Activated B cell treated with CpG ODN at 0.5 μM for 24 hours (primary cell): Measurements from ENCODE around the gene IKZF1. TPM values are rescaled to one million over a fixed set of nuclear protein-coding genes. Genes with fewer than 3 reads are reported as not detected.

Experiments used
- ATAC-seq: fragments of 200-7000 bp; cut with Tn5 transposase; one replicate; pipeline ENCODE4 v1.10.0; 2021; ENCODE audit warnings: low read depth, mild to moderate bottlenecking, moderate library complexity
- CTCF ChIA-PET: fragments of 350-600 bp; sonication (Branson Sonifier 250); formaldehyde crosslinking; loops from one replicate; lab custom pipeline; 2021; ENCODE audit warnings: antibody characterized with exemption; lab: Charles Lee
- POLR2A ChIA-PET: fragments of 350-600 bp; sonication (Branson Sonifier 250); formaldehyde crosslinking; loops from one replicate; lab custom pipeline; 2021; ENCODE audit warnings: antibody characterized with exemption; lab: Charles Lee
- DNase-seq: peaks from one replicate; pipeline ENCODE4 v3.0.0; 2022
- H3K27ac Mint-ChIP-seq: one replicate; pipeline ENCODE4 v1.8.0; 2020; ENCODE audit warnings: mixed read lengths
- H3K27me3 Mint-ChIP-seq: one replicate; pipeline ENCODE4 v1.8.0; 2021; ENCODE audit warnings: mixed read lengths
- H3K36me3 Mint-ChIP-seq: one replicate; pipeline ENCODE4 v1.8.0; 2021; ENCODE audit warnings: low read depth, mixed read lengths
- H3K4me1 Mint-ChIP-seq: one replicate; pipeline ENCODE4 v1.8.0; 2021; ENCODE audit warnings: mixed read lengths
- H3K4me3 Mint-ChIP-seq: one replicate; pipeline ENCODE4 v1.8.0; 2020; ENCODE audit warnings: mild to moderate bottlenecking, mixed read lengths
- H3K9me3 Mint-ChIP-seq: one replicate; pipeline ENCODE4 v1.8.0; 2020; ENCODE audit warnings: mixed read lengths
- intact Hi-C: fragments of 100-400 bp; cut with micrococcal nuclease; formaldehyde crosslinking; loops from one replicate; pipeline ENCODE4 v1.15.1; 2024
- total RNA-seq: library from RNA; stranded (reverse); gene quantifications from 2 replicates; pipeline ENCODE4 v1.2.3, GENCODE V29; 2022
- TF ChIP-seq, protein P1 (sequence below): fragments of 200-600 bp; IDR thresholded peaks from one replicate; pipeline ENCODE4 v1.8.0; 2022; ENCODE audit warnings: antibody characterized with exemption, mild to moderate bottlenecking

Gene IKZF1
- total RNA-seq, 1 donor from 2014 or later = 325 TPM

DNA sequence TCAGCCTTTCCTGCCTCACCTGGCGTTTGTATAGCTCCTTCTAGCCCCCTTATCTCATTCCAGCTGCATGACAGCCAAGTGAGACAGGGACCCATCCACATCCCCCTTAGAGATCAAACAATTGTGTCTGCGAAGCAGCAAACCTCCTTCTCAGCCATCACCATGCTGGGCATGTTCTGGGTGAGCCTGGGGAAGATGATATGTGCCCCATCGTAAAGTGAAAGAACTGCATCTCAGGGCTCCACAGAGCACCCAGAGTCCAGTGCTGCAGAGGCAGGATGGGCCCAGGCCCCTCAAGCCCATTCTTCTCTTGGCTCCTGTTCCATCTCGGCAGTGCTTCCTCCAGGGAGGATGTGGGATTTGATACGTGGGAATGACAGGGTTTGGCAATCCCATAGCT lies 102.4 kb downstream of the IKZF1 start:
- ChIA-PET CTCF (interaction anchor here (1.4 to 1.9 kb wide), 2 partner anchors 11 to 202 kb away, joined by 4 to 7 read pairs; no protein-coding TSS in a partner anchor), POLR2A (interaction anchor here (0.6 to 2.5 kb wide), 6 partner anchors 9 to 68 kb away, joined by 3 to 17 read pairs (median 4); no protein-coding TSS in a partner anchor)
- H3K27ac Mint-ChIP-seq = peak overlapping the region; percentile 94
- peaks cover 100% of the 10 kb centered on the region for H3K4me1 Mint-ChIP-seq
- DNase-seq (no peak), ATAC-seq (no peak)
- peak overlapping the region; percentile 36 for H3K4me3 Mint-ChIP-seq
- H3K9me3 Mint-ChIP-seq = no peaks in the 10 kb centered on the region
- peaks cover 33% of the 10 kb centered on the region for H3K36me3 Mint-ChIP-seq
- intact Hi-C loops = loop anchor here (1.0 kb wide), 1 partner anchor 9 kb away; no protein-coding TSS in a partner anchor
- TF ChIP-seq, protein P1, sequence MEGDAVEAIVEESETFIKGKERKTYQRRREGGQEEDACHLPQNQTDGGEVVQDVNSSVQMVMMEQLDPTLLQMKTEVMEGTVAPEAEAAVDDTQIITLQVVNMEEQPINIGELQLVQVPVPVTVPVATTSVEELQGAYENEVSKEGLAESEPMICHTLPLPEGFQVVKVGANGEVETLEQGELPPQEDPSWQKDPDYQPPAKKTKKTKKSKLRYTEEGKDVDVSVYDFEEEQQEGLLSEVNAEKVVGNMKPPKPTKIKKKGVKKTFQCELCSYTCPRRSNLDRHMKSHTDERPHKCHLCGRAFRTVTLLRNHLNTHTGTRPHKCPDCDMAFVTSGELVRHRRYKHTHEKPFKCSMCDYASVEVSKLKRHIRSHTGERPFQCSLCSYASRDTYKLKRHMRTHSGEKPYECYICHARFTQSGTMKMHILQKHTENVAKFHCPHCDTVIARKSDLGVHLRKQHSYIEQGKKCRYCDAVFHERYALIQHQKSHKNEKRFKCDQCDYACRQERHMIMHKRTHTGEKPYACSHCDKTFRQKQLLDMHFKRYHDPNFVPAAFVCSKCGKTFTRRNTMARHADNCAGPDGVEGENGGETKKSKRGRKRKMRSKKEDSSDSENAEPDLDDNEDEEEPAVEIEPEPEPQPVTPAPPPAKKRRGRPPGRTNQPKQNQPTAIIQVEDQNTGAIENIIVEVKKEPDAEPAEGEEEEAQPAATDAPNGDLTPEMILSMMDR = no peak
- H3K27me3 Mint-ChIP-seq = no peaks in the 10 kb centered on the region

DNA sequence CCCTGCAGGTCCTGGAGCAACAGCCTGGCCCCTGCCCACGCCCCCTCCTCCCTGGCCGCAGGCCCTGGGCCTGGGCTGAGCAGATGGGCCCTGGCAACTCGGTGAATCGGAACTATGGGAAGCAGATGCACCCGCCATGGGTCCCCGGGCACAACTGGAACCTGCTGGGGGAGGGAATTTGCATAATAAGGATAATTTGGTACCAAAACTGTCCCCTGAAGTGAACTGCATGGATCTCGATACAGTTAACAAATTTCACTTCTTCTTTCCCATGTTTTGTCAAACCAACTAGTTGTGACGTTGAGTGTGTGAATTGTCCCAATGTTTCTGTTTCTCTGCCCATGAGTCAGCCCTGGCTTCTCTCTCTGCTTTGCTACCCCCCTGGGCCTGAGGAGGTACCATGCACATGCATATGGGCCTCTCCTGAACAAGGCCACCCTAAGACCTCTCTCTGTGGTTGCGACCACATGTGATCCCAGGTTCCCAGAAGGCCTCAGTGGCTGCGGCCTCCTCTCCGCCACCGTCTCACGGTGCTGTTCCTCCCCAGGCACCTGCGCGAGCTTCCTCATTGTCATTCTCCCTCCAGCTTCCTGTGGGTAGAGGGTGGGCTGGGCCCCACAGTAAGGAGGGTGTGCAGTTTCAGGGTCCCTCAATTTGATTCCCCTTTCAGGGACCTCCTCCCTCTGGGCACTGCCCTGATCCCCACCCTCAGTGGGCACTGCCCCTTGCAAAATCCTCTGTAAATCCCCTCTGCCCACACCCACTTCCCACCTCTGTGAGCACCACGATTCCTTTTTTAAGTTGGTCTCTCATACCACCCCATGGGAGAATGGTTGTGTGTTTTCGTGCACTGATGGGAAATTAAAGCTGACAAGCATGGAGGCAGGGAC lies 105.6 kb downstream of the IKZF1 start:
- intact Hi-C loops = loop anchor here (1.0 to 5.0 kb wide), 4 partner anchors 13 to 262 kb away; partner anchors contain the start of gene IKZF1
- ChIA-PET CTCF (interaction anchor here (0.6 to 1.5 kb wide), 2 partner anchors 204 to 265 kb away, joined by 4 to 7 read pairs; no protein-coding TSS in a partner anchor), POLR2A (interaction anchor here (0.5 to 4.3 kb wide), 23 partner anchors 9 to 261 kb away, joined by 3 to 25 read pairs (median 4); partner anchors contain the start of gene FIGNL1)
- H3K36me3 Mint-ChIP-seq = peaks cover 5% of the 10 kb centered on the region
- TF ChIP-seq, protein P1 = no peak
- DNase-seq (peak; percentile 58), ATAC-seq (peak; percentile 70)
- peak overlapping the region; percentile 94 for H3K27ac Mint-ChIP-seq
- no peaks in the 10 kb centered on the region for H3K27me3 Mint-ChIP-seq
- H3K9me3 Mint-ChIP-seq = no peaks in the 10 kb centered on the region
- peaks cover 98% of the 10 kb centered on the region for H3K4me1 Mint-ChIP-seq
- peak overlapping the region; percentile 56 for H3K4me3 Mint-ChIP-seq

DNA sequence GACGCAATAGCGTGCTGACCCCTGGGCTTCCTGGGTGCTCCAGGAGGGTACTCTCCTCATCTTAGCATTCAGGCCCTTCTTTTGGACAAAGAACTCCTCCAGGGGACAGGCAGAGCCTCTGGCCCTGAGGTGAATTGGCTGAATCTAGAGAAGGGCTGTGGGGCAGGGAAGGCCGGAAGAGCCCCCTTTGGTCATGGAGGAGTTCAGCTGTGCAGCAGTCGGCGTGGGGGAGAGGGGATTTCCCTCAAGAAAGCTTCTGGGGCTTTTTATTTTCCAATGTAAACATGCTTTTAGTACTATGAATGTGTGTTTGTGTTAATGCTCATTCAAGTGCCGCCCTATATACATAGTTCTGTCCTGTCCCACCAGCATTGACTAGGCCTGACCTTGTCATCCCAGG lies 106.8 kb downstream of the IKZF1 start:
- H3K27ac Mint-ChIP-seq = peak overlapping the region; percentile 94
- TF ChIP-seq, protein P1 = no peak
- intact Hi-C loops = loop anchor here (2.0 to 5.0 kb wide), 2 partner anchors 107 to 144 kb away; partner anchors contain the start of gene IKZF1
- H3K27me3 Mint-ChIP-seq = no peaks in the 10 kb centered on the region
- no peaks in the 10 kb centered on the region for H3K36me3 Mint-ChIP-seq
- H3K4me1 Mint-ChIP-seq = peaks cover 98% of the 10 kb centered on the region
- no peaks in the 10 kb centered on the region for H3K9me3 Mint-ChIP-seq
- CTCF ChIA-PET = interaction anchor here (0.6 to 2.1 kb wide), 5 partner anchors 10 to 319 kb away, joined by 3 to 7 read pairs (median 4); no protein-coding TSS in a partner anchor
- POLR2A ChIA-PET = interaction anchor here (0.6 to 4.3 kb wide), 31 partner anchors 8 to 291 kb away, joined by 3 to 25 read pairs (median 4); partner anchors contain the start of genes FIGNL1 and IKZF1
- peak overlapping the region; percentile 56 for H3K4me3 Mint-ChIP-seq
- ATAC-seq (peak; percentile 32), DNase-seq (no peak)

DNA sequence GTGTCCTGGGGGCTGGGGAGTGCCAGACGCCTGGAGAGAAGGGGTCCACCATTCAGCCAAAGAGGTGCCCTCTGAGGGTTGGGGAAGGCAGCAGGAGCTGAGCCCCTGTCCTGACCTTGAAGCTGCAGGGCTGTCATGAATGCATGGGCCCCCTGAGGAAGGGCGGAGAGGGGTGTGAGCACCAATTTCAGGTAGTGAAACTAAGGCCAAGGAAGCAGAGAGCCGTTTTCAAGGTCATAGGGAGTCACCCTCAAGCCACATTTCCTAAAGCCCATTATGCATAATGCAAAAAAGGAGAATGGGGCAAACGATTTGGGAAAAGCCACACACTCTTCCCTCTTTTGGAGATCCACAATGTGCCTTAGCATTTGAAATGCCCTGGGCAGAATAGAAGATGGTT lies 108.5 kb downstream of the IKZF1 start:
- TF ChIP-seq, protein P1 = no peak
- ChIA-PET POLR2A (interaction anchor here (0.7 to 4.3 kb wide), 10 partner anchors 9 to 264 kb away, joined by 3 to 25 read pairs (median 4); partner anchors contain the start of gene IKZF1), CTCF (interaction anchor here (1.0 to 1.1 kb wide), 3 partner anchors 14 to 320 kb away, joined by 3 to 5 read pairs (median 3); partner anchors contain the start of gene ZPBP)
- intact Hi-C loops = loop anchor here (1.0 to 5.0 kb wide), 2 partner anchors 146 to 268 kb away; no protein-coding TSS in a partner anchor
- Mint-ChIP-seq H3K27me3 (no peaks in the 10 kb centered on the region), H3K36me3 (no peaks in the 10 kb centered on the region), H3K9me3 (no peaks in the 10 kb centered on the region), H3K27ac (peak overlapping the region; percentile 94), H3K4me1 (peaks cover 98% of the 10 kb centered on the region), H3K4me3 (peak overlapping the region; percentile 60)
- DNase-seq (no peak), ATAC-seq (peak; percentile 22)
